Measurements from ENCODE around the gene EPS8L2.

GRCh38 chr11:764322-765024 is 58.4 kb downstream of the EPS8L2 start:
- TF ChIP-seq POLR2A (IDR thresholded peaks at IDR 0.05) (no peak), CTCF (IDR thresholded peaks at IDR 0.05) (no peak), EP300 (IDR thresholded peaks at IDR 0.05) (no peak)
